ENCODE results near the gene TIMP4.
A peak's percentile ranks its signal among the peaks of the same experiment; 100 is the strongest.

TIMP4 gene

DNA sequence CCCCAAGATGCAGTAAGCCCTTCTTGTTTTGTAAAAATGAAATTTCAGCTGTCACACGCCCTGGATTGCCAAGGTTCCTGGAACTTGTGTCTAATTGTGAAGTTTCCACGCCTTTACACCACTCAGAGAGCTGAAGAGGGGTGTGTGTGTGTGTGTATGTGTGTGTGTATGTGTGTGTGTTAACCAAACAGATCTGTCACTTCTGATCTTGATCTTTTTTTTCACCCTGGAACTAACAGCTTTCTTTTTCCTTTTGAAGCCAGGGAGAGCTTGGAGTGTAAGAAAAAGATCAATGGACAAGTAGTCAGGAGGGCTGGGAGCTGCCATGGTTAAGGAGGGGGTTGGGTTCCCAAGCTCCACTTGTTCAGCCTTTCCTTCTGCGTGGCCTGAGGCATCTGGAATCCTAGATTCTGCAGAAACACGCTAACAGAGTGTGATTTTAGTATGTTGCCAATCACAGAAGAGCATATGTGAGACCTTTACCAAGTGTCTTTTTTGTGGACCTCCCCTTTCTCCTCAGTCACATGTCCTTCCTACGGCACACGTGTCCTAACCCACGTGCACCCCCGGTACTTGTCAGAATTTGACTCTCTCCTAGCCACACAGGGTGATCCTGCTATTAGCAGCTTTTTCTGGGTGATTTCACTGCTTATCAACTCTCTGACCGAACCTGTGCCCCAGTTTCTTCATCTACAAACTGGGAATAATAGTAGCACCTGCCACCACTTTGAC, 11.5 kb downstream of the TIMP4 start:
- no peak for DNase-seq (ENCODE audit: low read depth)

- DNase-seq (ENCODE audit: low read depth), result no peak
Measured at GRCh38 chr3:12143949-12144504, 14.7 kb downstream of the TIMP4 start.

DNA sequence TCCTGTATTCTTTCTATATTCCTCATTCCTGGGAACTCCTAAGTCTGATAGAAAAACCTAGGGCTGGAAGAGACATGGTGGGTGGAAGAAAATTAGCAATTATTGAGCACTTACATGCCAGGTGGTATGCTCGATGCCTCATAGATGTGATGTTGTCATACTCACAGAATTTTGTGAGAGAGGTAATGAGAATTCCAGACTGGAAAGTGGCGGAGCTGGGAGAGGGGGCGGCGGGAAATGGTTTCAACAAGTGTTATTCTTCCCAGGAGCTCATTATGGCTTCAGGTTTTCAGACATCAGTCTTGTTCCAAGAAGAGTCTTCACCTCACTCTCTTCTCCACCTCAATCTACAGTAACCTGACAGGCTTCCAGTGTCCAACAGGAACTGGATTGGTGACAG, 16.2 kb downstream of the TIMP4 start:
- no peak for DNase-seq (ENCODE audit: low read depth)

DNA sequence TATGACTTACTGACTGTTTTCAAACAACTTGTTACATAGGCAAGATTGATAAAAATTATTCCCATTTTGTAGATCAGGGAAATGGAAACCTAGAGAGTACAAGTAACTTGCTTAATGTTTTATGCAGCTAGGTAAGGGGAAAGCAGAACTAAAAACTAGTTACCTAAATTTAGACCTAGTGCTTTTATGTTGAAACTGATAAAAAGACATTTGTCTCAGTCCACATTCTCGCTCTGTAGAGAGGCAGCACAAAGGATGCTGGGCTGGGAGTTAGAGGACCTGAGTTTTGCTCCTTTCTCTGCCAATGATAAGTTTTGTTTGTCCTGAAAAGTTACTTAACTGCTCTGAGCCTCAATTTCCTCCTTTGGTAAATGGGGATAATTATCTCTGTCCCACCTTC, 17.4 kb downstream of the TIMP4 start:
- no peak for DNase-seq (ENCODE audit: low read depth)

- DNase-seq (ENCODE audit: low read depth), result no peak
Measured at GRCh38 chr3:12139111-12139511, 19.6 kb downstream of the TIMP4 start.

GRCh38 chr3:12138044-12138443, 20.7 kb downstream of the TIMP4 start:
- no peak for DNase-seq (ENCODE audit: low read depth)

DNA sequence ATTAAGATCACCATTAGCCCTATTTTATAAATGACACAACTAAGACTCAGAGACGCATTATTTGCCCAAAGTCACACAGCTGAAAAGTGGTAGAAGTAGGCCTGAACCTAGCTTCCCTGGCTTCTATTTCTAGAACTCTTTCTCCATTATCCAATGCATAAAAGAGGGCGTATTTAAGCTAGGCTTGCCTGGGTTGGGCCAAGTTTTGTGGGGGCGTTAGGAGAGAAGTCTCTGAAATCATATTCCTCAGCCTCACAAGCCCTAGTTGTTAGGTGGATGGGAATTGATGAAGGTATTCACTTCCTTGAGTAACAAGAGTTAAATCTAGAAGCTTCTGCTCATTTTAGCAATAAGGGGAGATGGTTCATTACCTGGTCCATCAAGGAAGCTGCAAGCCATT, 22.3 kb downstream of the TIMP4 start:
- DNase-seq (ENCODE audit: low read depth), result no peak

GRCh38 chr3:12135029-12135657, 23.6 kb downstream of the TIMP4 start:
- peak; percentile 3 for DNase-seq (ENCODE audit: low read depth)

- no peak for DNase-seq (ENCODE audit: low read depth)
Measured at GRCh38 chr3:12132881-12133280, 25.8 kb downstream of the TIMP4 start.

DNA sequence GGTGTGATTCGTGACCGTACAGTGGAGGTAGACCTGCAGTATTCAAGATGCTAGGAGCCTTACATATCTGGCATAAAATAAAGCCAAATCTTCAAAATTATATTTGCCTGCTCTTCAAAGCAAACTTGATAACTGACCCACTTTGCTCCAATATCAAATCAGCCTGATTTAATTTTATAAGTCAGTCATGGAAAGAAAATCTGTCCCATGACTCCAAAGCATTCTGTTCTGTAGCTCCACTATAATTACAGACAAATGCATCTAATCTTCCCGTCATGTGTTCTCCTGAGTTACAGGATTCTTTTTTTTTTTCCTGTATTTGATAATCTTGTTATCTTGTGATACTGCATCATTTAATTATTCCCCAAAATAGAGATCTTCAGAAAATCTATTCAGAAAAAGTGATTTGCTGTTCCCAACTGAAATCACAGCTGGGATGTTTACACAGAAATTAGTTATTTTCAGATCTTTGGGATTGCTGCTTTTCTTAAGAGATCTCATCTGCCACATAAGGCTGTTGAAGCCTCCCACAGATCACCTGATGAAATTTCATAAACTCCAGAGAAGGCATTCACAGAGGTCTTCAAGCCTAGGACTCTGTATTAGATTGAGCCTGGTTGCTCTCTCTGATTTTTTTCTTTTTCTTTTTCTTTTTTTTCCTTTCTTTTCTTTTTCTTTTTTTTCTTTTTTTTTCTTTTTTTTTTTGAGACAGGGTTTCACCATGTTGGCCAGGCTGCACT, 27.2 kb downstream of the TIMP4 start:
- no peak for DNase-seq (ENCODE audit: low read depth)

DNA sequence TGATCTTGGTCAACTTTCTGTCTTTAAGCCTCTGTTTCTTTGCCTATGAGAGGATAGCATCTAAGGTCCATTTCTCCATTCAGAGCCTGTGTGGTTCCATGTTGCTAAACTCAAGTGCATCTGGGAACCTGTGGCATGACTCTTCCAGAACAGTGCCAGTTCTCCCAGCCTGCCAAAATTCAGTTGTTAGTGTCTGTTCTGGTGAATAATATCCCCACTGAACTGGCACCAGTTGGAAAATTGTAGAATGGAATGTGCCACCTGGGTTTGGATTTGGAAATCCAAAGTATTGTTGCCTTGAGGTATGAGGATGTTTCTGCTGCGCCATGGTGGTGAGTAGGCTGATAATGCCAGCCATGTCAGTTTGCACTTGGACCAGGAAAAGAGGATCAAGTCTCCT, 31.3 kb downstream of the TIMP4 start:
- no peak for DNase-seq (ENCODE audit: low read depth)

DNA sequence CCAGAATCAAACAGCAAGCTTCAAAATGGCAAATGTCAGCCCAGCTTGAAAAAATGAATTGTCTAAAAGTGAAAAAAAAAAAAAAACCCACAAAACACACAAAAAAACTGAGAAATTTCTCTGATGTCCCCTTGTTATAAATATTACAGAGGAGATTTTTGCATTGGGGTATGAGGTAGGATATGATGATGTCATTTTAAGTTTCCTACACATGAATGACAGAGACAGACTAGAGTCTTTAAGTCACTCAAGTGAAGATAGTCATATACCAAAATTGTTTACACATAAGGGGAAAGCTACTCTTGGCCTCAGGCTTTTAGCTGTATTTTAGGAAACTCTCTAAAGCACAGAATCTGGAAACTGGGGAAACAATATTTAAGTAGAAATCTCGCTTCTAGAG, 32.9 kb downstream of the TIMP4 start:
- no peak for DNase-seq (ENCODE audit: low read depth)

DNA sequence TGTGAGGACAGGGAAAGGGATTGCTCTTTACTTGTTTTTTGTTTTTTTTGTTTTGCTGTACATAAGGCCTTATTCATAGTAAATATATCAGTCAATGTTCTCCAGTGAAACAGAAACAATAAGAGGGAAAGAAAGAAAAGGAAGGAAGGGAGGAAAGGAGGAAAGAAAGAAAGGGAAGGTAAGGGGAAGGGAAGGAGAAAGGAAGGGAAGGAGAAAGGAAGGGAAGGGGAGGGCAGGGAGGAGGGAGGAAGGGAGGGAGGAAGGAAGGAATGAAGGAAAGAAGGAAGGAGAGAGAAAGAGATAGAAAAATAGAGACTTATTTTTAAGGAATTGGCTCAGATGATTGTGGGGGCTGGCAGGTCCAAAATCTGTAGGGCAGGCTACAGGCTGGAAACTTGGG, 37.2 kb downstream of the TIMP4 start:
- DNase-seq (ENCODE audit: low read depth), result no peak

- DNase-seq (ENCODE audit: low read depth), result no peak
Measured at GRCh38 chr3:12120374-12121140, 38.2 kb downstream of the TIMP4 start.

DNA sequence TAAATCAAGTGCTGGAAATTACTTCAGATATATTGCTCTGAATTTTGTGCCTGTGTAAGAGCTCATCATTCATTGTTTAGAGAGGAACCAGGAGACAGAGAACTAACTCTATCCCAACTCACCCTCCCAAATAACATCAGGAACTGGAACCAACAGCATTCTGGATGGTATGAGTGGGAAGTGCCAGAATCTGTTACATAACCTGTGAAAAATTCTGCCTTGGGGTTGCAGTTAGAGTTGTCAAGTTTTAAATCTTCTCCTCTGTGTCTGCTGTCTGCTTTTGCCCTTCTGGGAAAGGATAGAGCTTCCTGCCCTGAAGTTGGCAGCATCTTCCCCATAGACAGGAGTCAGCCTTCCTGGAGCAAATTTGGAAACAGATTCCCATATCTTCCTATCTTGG, 41.2 kb downstream of the TIMP4 start:
- DNase-seq (ENCODE audit: low read depth), result no peak

- DNase-seq (ENCODE audit: low read depth), result no peak
Measured at GRCh38 chr3:12116870-12117269, 41.8 kb downstream of the TIMP4 start.

DNA sequence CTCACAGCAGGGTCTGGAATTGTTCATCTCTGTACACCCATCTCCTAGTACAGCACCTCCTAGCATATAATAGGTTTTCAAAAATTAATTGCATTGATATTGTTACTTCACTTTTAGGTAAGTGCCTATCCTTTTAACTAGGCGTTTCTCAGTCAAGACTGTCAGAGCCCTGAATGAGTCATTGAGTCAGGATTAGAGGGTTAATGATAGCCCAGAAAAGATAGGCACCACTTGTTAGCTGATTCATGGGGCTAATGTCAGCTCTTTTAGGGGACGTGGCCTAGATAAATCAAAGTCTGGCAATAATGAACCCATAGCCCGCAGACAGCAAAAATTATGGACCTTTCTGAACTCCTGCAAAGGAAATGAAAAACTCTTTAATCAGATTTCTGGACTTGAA, 42.9 kb downstream of the TIMP4 start:
- DNase-seq (ENCODE audit: low read depth), result no peak

GRCh38 chr3:12115104-12115503, 43.6 kb downstream of the TIMP4 start:
- DNase-seq (ENCODE audit: low read depth), result no peak

GRCh38 chr3:12114251-12114650, 44.5 kb downstream of the TIMP4 start:
- no peak for DNase-seq (ENCODE audit: low read depth)

DNA sequence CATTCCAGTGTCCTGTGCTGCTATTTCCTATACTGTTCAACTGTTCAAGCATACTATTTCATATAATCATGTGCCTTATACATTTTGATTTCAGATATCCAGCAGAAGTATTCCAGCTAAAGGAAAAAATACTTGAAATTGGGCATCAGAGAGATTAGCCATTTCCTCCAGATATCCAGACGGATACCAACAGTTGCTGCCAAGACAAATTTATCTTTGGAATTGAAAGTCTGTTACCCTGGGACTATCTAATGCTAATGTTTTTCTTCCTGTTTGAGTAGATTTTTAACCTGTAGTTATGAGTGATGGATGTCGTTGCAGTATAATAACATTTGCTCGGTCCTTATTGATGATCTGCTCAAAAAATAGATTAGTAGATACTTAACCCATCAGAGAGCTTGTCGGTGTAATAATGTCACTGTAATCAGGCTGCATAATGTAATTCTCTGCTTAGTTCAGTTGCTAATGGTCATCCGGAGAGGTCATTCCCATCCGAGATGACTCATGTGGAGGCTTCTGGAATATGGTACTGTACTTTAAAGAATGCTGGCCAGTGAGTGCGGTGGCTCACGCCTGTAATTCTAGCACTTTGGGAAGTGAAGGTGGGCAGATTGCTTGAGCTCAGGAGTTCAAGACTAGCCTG, 51.5 kb downstream of the TIMP4 start:
- DNase-seq (ENCODE audit: low read depth), result no peak

Data from activated T-helper 1 cell treated with Interleukin-2 at 50 U/mL for 16 hours (primary cell).